ENCODE data around the gene SF3B6.

DNA sequence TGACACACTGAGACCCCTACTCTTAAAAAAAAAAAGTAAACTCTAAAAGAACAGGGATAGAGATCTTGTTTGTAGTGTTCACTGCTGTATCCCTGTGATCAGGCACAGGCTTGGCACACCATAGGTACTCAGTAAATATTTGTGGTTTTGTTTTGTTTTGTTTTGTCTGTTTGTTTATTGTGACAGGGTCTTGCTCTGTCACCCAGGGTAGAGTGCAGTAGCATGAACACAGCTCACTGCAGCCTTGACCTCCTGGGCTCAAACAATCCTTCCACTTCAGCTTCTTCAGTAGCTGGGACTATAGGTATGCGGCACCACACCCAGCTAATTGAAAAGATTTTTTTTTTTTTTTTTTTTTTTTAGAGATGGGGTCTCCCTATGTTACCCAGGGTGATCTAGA, 23.2 kb downstream of the SF3B6 start:
- TF ChIP-seq POLR2AphosphoS5 (IDR thresholded peaks at IDR 0.05; ENCODE audit: low read depth, low read length) (no peak), TAF1 (IDR thresholded peaks at IDR 0.05; ENCODE audit: borderline replicate concordance, insufficient read depth, low read length) (no peak)
